HG02571 (cell line): ENCODE data around the gene SH3PXD2A.

Experiments
- ATAC-seq: cut with Tn5 transposase; IDR thresholded peaks from one replicate; pipeline ENCODE4 v1.9.1; 2021; ENCODE audit warnings: mild to moderate bottlenecking, moderate library complexity; ENCODE audit not compliant: unreplicated experiment

Gene SH3PXD2A

GRCh38 chr10:103554488-103555324, 300.7 kb downstream of the SH3PXD2A start:
- no peak for ATAC-seq

- no peak for ATAC-seq
These were observed 301.5 kb downstream of the SH3PXD2A start for GRCh38 chr10:103553743-103554487.

GRCh38 chr10:103552856-103553742, 302.3 kb downstream of the SH3PXD2A start:
- ATAC-seq: no peak

GRCh38 chr10:103551619-103552602, 303.5 kb downstream of the SH3PXD2A start:
- ATAC-seq: no peak

- no peak for ATAC-seq
These were observed 305.1 kb downstream of the SH3PXD2A start for GRCh38 chr10:103550229-103550628.

GRCh38 chr10:103549349-103549685, 306.1 kb downstream of the SH3PXD2A start:
- no peak for ATAC-seq

GRCh38 chr10:103548581-103549348, 306.6 kb downstream of the SH3PXD2A start:
- no peak for ATAC-seq

GRCh38 chr10:103548006-103548405, 307.4 kb downstream of the SH3PXD2A start:
- no peak for ATAC-seq

- no peak for ATAC-seq
These were observed 307.9 kb downstream of the SH3PXD2A start for GRCh38 chr10:103547391-103547946.

GRCh38 chr10:103546401-103546800, 309.0 kb downstream of the SH3PXD2A start:
- ATAC-seq: no peak

- ATAC-seq: no peak
These were observed 309.6 kb downstream of the SH3PXD2A start for GRCh38 chr10:103545771-103546281.

GRCh38 chr10:103545366-103545765, 310.0 kb downstream of the SH3PXD2A start:
- ATAC-seq: no peak

- ATAC-seq: no peak
These were observed 310.6 kb downstream of the SH3PXD2A start for GRCh38 chr10:103544657-103545310.
